Trophoblast cell (in vitro differentiated cells and primary cell): ENCODE results near the gene EMILIN3.

Experiments used
- DNase-seq, 2 donors: peaks; one replicate each; pipeline ENCODE4 v3.0.0-alpha.2; 2016
- H2AFZ ChIP-seq: 2 replicates; pipeline ENCODE4 v1.6.1; 2013; ENCODE audit warnings: low read length, moderate library complexity, mild to moderate bottlenecking; ENCODE audit not compliant: insufficient read depth, poor library complexity
- H2AK5ac ChIP-seq: 2 replicates; pipeline ENCODE4 v1.6.1; 2013; ENCODE audit warnings: mild to moderate bottlenecking, low read length
- H2BK120ac ChIP-seq: 2 replicates; pipeline ENCODE4 v1.6.1; 2013; ENCODE audit warnings: low read length, mild to moderate bottlenecking, moderate library complexity; ENCODE audit not compliant: insufficient read depth, poor library complexity
- H2BK12ac ChIP-seq: 2 replicates; pipeline ENCODE4 v1.6.1; 2013; ENCODE audit warnings: mild to moderate bottlenecking, low read length, moderate library complexity
- H2BK5ac ChIP-seq: 2 replicates; pipeline ENCODE4 v1.6.1; 2013; ENCODE audit warnings: low read length, low read depth, moderate library complexity, mild to moderate bottlenecking; ENCODE audit not compliant: poor library complexity
- H3K14ac ChIP-seq: 2 replicates; pipeline ENCODE4 v1.6.1; 2013; ENCODE audit warnings: mild to moderate bottlenecking, low read length
- H3K18ac ChIP-seq: 2 replicates; pipeline ENCODE4 v1.6.1; 2013; ENCODE audit warnings: mild to moderate bottlenecking, low read length
- H3K23ac ChIP-seq: 2 replicates; pipeline ENCODE4 v1.6.1; 2013; ENCODE audit warnings: low read length
- H3K27ac ChIP-seq: 2 replicates; pipeline ENCODE4 v1.5.1; 2013; ENCODE audit warnings: low read depth, mild to moderate bottlenecking, inconsistent platforms, low read length, moderate library complexity
- H3K27me3 ChIP-seq: 2 replicates; pipeline ENCODE4 v1.6.1; 2013; ENCODE audit warnings: inconsistent platforms, mild to moderate bottlenecking, low read length, moderate library complexity; ENCODE audit not compliant: insufficient read depth
- H3K36me3 ChIP-seq, 2 experiments: 1 replicate in 1 of 2; 2 replicates in 1 of 2; pipeline ENCODE4 v1.6.1; 2013; ENCODE audit warnings: low read length in 2 of 2, mild to moderate bottlenecking in 2 of 2, moderate library complexity in 1 of 2; ENCODE audit not compliant: insufficient read depth in 2 of 2, control insufficient read depth in 1 of 2
- H3K4ac ChIP-seq: 2 replicates; pipeline ENCODE4 v1.6.1; 2013; ENCODE audit warnings: low read depth, mild to moderate bottlenecking, low read length, moderate library complexity
- H3K4me1 ChIP-seq, 2 experiments: 1 replicate in 1 of 2; 2 replicates in 1 of 2; pipeline ENCODE4 v1.6.1; 2013; ENCODE audit warnings: low read length in 2 of 2, mild to moderate bottlenecking in 2 of 2, moderate library complexity in 1 of 2; ENCODE audit not compliant: insufficient read depth in 2 of 2, control insufficient read depth in 1 of 2
- H3K4me2 ChIP-seq: 2 replicates; pipeline ENCODE4 v1.6.1; 2013; ENCODE audit warnings: inconsistent platforms, mild to moderate bottlenecking, low read length, moderate library complexity
- H3K4me3 ChIP-seq: 2 replicates; pipeline ENCODE4 v1.5.1; 2013; ENCODE audit warnings: mild to moderate bottlenecking, low read depth, low read length, inconsistent platforms
- H3K79me1 ChIP-seq: one replicate; pipeline ENCODE4 v1.6.1; 2013; ENCODE audit warnings: low read length
- H3K79me2 ChIP-seq: 2 replicates; pipeline ENCODE4 v1.6.1; 2013; ENCODE audit warnings: low read length, mild to moderate bottlenecking; ENCODE audit not compliant: control insufficient read depth, insufficient read depth, poor library complexity
- H3K9ac ChIP-seq: 2 replicates; pipeline ENCODE4 v1.6.1; 2013; ENCODE audit warnings: mild to moderate bottlenecking, low read length
- H3K9me3 ChIP-seq: 2 replicates; pipeline ENCODE4 v1.6.1; 2013; ENCODE audit warnings: low read depth, mild to moderate bottlenecking, control low read depth, inconsistent platforms, low read length; ENCODE audit not compliant: insufficient read depth
- H4K12ac ChIP-seq: 2 replicates; pipeline ENCODE4 v1.6.1; 2013; ENCODE audit warnings: low read depth, mild to moderate bottlenecking, low read length, moderate library complexity
- H4K8ac ChIP-seq: 2 replicates; pipeline ENCODE4 v1.6.1; 2013; ENCODE audit warnings: low read depth, mild to moderate bottlenecking, low read length, moderate library complexity
- H4K91ac ChIP-seq: one replicate; pipeline ENCODE4 v1.6.1; 2013; ENCODE audit warnings: low read depth, mild to moderate bottlenecking, low read length, moderate library complexity
- WGBS: extraction: QIAGEN DNeasy Blood & Tissue Kit; methylation state at CpG from one replicate; pipeline ENCODE4 v1.1.7; 2013; ENCODE audit warnings: missing lambda C conversion rate; ENCODE audit not compliant: insufficient read length, insufficient coverage; ENCODE audit errors: extremely low coverage; 5-methylcytosine and 5-hydroxymethylcytosine counted together

Gene EMILIN3

GRCh38 chr20:41355598-41356203, 10.9 kb downstream of the EMILIN3 start:
- no peak overlapping the region for H3K23ac ChIP-seq
- no peaks in the 10 kb centered on the region for H3K79me1 ChIP-seq
- H3K9me3 ChIP-seq, result no peaks in the 10 kb centered on the region
- no peak overlapping the region for H2AK5ac ChIP-seq
- no peak overlapping the region for H3K27ac ChIP-seq
- no peak overlapping the region for H2BK12ac ChIP-seq
- no peak overlapping the region for H4K91ac ChIP-seq
- no peak for DNase-seq
- H3K4me2 ChIP-seq, result no peak overlapping the region
- no peak overlapping the region for H3K14ac ChIP-seq
- no peaks in the 10 kb centered on the region for H3K4me1 ChIP-seq
- no peak overlapping the region for H2AFZ ChIP-seq
- no peak overlapping the region for H4K12ac ChIP-seq
- no peak overlapping the region for H3K18ac ChIP-seq
- no peak overlapping the region for H4K8ac ChIP-seq
- no peak overlapping the region for H3K4me3 ChIP-seq
- no peaks in the 10 kb centered on the region for H3K79me2 ChIP-seq
- H2BK120ac ChIP-seq, result no peak overlapping the region
- H3K27me3 ChIP-seq, result no peaks in the 10 kb centered on the region
- H3K36me3 ChIP-seq, result no peaks in the 10 kb centered on the region
- no peak overlapping the region for H2BK5ac ChIP-seq
- H3K4ac ChIP-seq, result no peak overlapping the region
- no CpG with 5 or more reads among the region's 7 CpGs for WGBS
- no peak overlapping the region for H3K9ac ChIP-seq

- no peak overlapping the region for H4K91ac ChIP-seq
- no CpG with 5 or more reads among the region's 3 CpGs for WGBS
- H2BK120ac ChIP-seq, result no peak overlapping the region
Observed at GRCh38 chr20:41355192-41355591, 11.4 kb downstream of the EMILIN3 start.

GRCh38 chr20:41353530-41353929, 13.1 kb downstream of the EMILIN3 start:
- no peaks in the 10 kb centered on the region for H3K27me3 ChIP-seq
- H2AK5ac ChIP-seq, result no peak overlapping the region
- no peaks in the 10 kb centered on the region for H3K79me1 ChIP-seq
- no peak overlapping the region for H4K8ac ChIP-seq
- H4K91ac ChIP-seq, result no peak overlapping the region
- H3K4me1 ChIP-seq, result no peaks in the 10 kb centered on the region
- H2AFZ ChIP-seq, result no peak overlapping the region
- H3K36me3 ChIP-seq, result peaks cover 0 to 3% of the 10 kb centered on the region in 2 experiments
- no peak for DNase-seq
- H3K18ac ChIP-seq, result no peak overlapping the region
- H2BK120ac ChIP-seq, result no peak overlapping the region
- no peak overlapping the region for H4K12ac ChIP-seq
- no peak overlapping the region for H3K4me2 ChIP-seq
- H3K79me2 ChIP-seq, result no peaks in the 10 kb centered on the region
- no peak overlapping the region for H3K9ac ChIP-seq
- no peak overlapping the region for H3K14ac ChIP-seq
- no peak overlapping the region for H3K27ac ChIP-seq
- H2BK12ac ChIP-seq, result no peak overlapping the region
- H3K23ac ChIP-seq, result no peak overlapping the region
- H3K9me3 ChIP-seq, result no peaks in the 10 kb centered on the region
- H2BK5ac ChIP-seq, result no peak overlapping the region
- H3K4me3 ChIP-seq, result no peak overlapping the region
- no peak overlapping the region for H3K4ac ChIP-seq

More at GRCh38 chr20:41355192-41355591, 11.4 kb downstream of the EMILIN3 start:
- Histone ChIP-seq H3K23ac (no peak overlapping the region), H2BK12ac (no peak overlapping the region), H3K4me2 (no peak overlapping the region), H4K8ac (no peak overlapping the region), H3K79me1 (no peaks in the 10 kb centered on the region), H3K4me3 (no peak overlapping the region), H3K18ac (no peak overlapping the region), H3K79me2 (no peaks in the 10 kb centered on the region), H4K12ac (no peak overlapping the region), H3K27me3 (no peaks in the 10 kb centered on the region), H3K36me3 (no peaks in the 10 kb centered on the region), H2BK5ac (no peak overlapping the region), H3K27ac (no peak overlapping the region), H3K9me3 (no peaks in the 10 kb centered on the region), H3K4ac (no peak overlapping the region), H3K14ac (no peak overlapping the region), H2AK5ac (no peak overlapping the region), H3K9ac (no peak overlapping the region), H3K4me1 (no peaks in the 10 kb centered on the region), H2AFZ (no peak overlapping the region)
- DNase-seq, result no peak

- Histone ChIP-seq H3K4me2 (no peak overlapping the region), H3K27me3 (no peaks in the 10 kb centered on the region), H3K4me1 (no peaks in the 10 kb centered on the region), H3K36me3 (peaks cover 0 to 3% of the 10 kb centered on the region in 2 experiments), H3K18ac (no peak overlapping the region), H3K9ac (no peak overlapping the region), H3K4me3 (no peak overlapping the region), H4K8ac (no peak overlapping the region), H3K4ac (no peak overlapping the region), H2BK12ac (no peak overlapping the region), H4K12ac (no peak overlapping the region), H2BK120ac (no peak overlapping the region), H3K9me3 (no peaks in the 10 kb centered on the region), H3K79me1 (no peaks in the 10 kb centered on the region), H2AFZ (no peak overlapping the region), H4K91ac (no peak overlapping the region), H3K79me2 (no peaks in the 10 kb centered on the region), H2AK5ac (no peak overlapping the region), H2BK5ac (no peak overlapping the region), H3K23ac (no peak overlapping the region), H3K27ac (no peak overlapping the region), H3K14ac (no peak overlapping the region)
- WGBS, result no CpG with 5 or more reads among the region's 5 CpGs
- no peak for DNase-seq
Observed at GRCh38 chr20:41352666-41353065, 14.0 kb downstream of the EMILIN3 start.
